GM23338 (cell line): ENCODE measurements around the gene ENPP5. TPM values are rescaled to one million over a fixed set of nuclear protein-coding genes. Genes with fewer than 3 reads are reported as not detected.

Experiments used
- ATAC-seq: fragments of 200-7000 bp; cut with Tn5 transposase; 3 replicates; pipeline ENCODE4 v1.9.1; 2020
- DNase-seq: peaks from one replicate; pipeline ENCODE4 v3.0.0-alpha.2; 2015; ENCODE audit warnings: low spot score
- H2AFZ ChIP-seq: fragments of 200-600 bp; sonication (generic); 2 replicates; pipeline ENCODE4 v1.8.0; 2016; ENCODE audit warnings: antibody characterized with exemption, mild to moderate bottlenecking, moderate library complexity
- H3F3A ChIP-seq: fragments of 200-600 bp; sonication (generic); replicated peaks from 2 replicates; pipeline ENCODE4 v1.8.0; 2017; ENCODE audit warnings: antibody characterized with exemption, mixed run types, low read depth
- H3K27ac ChIP-seq: fragments of 200-600 bp; sonication (generic); 2 replicates; pipeline ENCODE4 v1.6.1; 2016; ENCODE audit warnings: low read depth
- H3K27me3 ChIP-seq: fragments of 200-600 bp; sonication (generic); 2 replicates; pipeline ENCODE4 v1.8.0; 2016; ENCODE audit warnings: mild to moderate bottlenecking, mixed run types, moderate library complexity; ENCODE audit not compliant: insufficient read depth
- H3K36me3 ChIP-seq: fragments of 200-600 bp; sonication (generic); 2 replicates; pipeline ENCODE4 v1.8.0; 2016; ENCODE audit warnings: mild to moderate bottlenecking; ENCODE audit not compliant: insufficient read depth
- H3K4me1 ChIP-seq: fragments of 200-600 bp; sonication (generic); 2 replicates; pipeline ENCODE4 v1.8.0; 2016; ENCODE audit warnings: mild to moderate bottlenecking, moderate library complexity; ENCODE audit not compliant: insufficient read depth
- H3K4me2 ChIP-seq: fragments of 200-600 bp; sonication (generic); 2 replicates; pipeline ENCODE4 v1.7.1; 2017; ENCODE audit warnings: mixed run types
- H3K4me3 ChIP-seq: fragments of 200-600 bp; sonication (generic); 2 replicates; pipeline ENCODE4 v1.6.1; 2016; ENCODE audit warnings: mixed run types
- H3K79me2 ChIP-seq: fragments of 200-600 bp; sonication (generic); replicated peaks from 2 replicates; pipeline ENCODE4 v1.8.0; 2017; ENCODE audit warnings: mild to moderate bottlenecking; ENCODE audit not compliant: insufficient read depth
- H3K9me2 ChIP-seq: fragments of 200-600 bp; sonication (generic); 2 replicates; pipeline ENCODE4 v1.8.0; 2017; ENCODE audit not compliant: insufficient read depth
- H4K20me1 ChIP-seq: fragments of 200-600 bp; sonication (generic); replicated peaks from 2 replicates; pipeline ENCODE4 v1.8.0; 2017; ENCODE audit warnings: mild to moderate bottlenecking; ENCODE audit not compliant: insufficient read depth
- H3K27ac Mint-ChIP-seq: 2 replicates; pipeline ENCODE4 v1.8.0; 2020; ENCODE audit warnings: inconsistent platforms, mild to moderate bottlenecking, moderate library complexity, mixed read lengths
- H3K27me3 Mint-ChIP-seq: 3 replicates; pipeline ENCODE4 v1.8.0; 2022; ENCODE audit warnings: low read depth, mild to moderate bottlenecking, moderate library complexity, mixed read lengths, inconsistent platforms; ENCODE audit not compliant: insufficient read depth, poor library complexity
- H3K36me3 Mint-ChIP-seq: 3 replicates; pipeline ENCODE4 v1.8.0; 2021; ENCODE audit warnings: low read depth, mild to moderate bottlenecking, inconsistent platforms, moderate library complexity, mixed read lengths
- H3K4me1 Mint-ChIP-seq: 3 replicates; pipeline ENCODE4 v1.8.0; 2020; ENCODE audit warnings: mild to moderate bottlenecking, inconsistent platforms, mixed read lengths
- H3K4me3 Mint-ChIP-seq: 3 replicates; pipeline ENCODE4 v1.8.0; 2021; ENCODE audit warnings: moderate library complexity, mild to moderate bottlenecking, inconsistent platforms, mixed read lengths
- H3K9me3 Mint-ChIP-seq: 3 replicates; pipeline ENCODE4 v1.8.0; 2020; ENCODE audit warnings: moderate library complexity, mild to moderate bottlenecking, inconsistent platforms, mixed read lengths
- ETS1 ChIP-seq: IDR thresholded peaks from 2 replicates; pipeline ENCODE4 v1.6.1; 2016; ENCODE audit warnings: antibody characterized with exemption
- EZH2 ChIP-seq: fragments of 200-600 bp; sonication (generic); IDR thresholded peaks from one replicate; pipeline ENCODE4 v1.8.0; 2017; ENCODE audit warnings: antibody characterized with exemption, mild to moderate bottlenecking, low read depth; ENCODE audit not compliant: unreplicated experiment
- EZH2phosphoT487 ChIP-seq: fragments of 200-600 bp; sonication (generic); IDR thresholded peaks from one replicate; pipeline ENCODE4 v1.8.1; 2018; ENCODE audit warnings: antibody characterized with exemption; ENCODE audit not compliant: unreplicated experiment
- ZNF114 ChIP-seq: fragments of 250-450 bp; sonication (Bioruptor Pico); IDR thresholded peaks from 2 replicates; pipeline ENCODE4 v1.5.0; 2020; ENCODE audit warnings: mild to moderate bottlenecking, moderate library complexity
- ZNF331 ChIP-seq: fragments of 250-450 bp; sonication (Bioruptor Pico); IDR thresholded peaks from 2 replicates; pipeline ENCODE4 v1.5.0; 2020; ENCODE audit warnings: low read depth, mild to moderate bottlenecking, moderate library complexity
- polyA plus RNA-seq: library from polyadenylated mRNA; unstranded; fragments of >200 nt; fragmentation: Nextera tagmentation; extraction: Ambion mirVana; gene quantifications from 2 replicates; pipeline ENCODE4 v1.2.1, GENCODE V29; 2016
- total RNA-seq: library from RNA; depleted of rRNA; stranded (reverse); fragments of >200 nt; shearing (Covaris generic); gene quantifications from 2 replicates; pipeline ENCODE4 v1.2.3, GENCODE V29; 2014
- TF ChIP-seq, protein P1 (sequence below): fragments of 250-450 bp; sonication (Bioruptor Pico); IDR thresholded peaks from 2 replicates; pipeline ENCODE4 v1.5.0; 2020; ENCODE audit warnings: mild to moderate bottlenecking, moderate library complexity
- TF ChIP-seq, protein P2 (sequence below): IDR thresholded peaks from one replicate; pipeline ENCODE4 v1.6.1; 2018; ENCODE audit warnings: antibody characterized with exemption; ENCODE audit not compliant: unreplicated experiment

The ENPP5 gene
- total and polyA plus RNA-seq, 2 experiments from 2014 or later, result 8.5 to 13.0 TPM

DNA sequence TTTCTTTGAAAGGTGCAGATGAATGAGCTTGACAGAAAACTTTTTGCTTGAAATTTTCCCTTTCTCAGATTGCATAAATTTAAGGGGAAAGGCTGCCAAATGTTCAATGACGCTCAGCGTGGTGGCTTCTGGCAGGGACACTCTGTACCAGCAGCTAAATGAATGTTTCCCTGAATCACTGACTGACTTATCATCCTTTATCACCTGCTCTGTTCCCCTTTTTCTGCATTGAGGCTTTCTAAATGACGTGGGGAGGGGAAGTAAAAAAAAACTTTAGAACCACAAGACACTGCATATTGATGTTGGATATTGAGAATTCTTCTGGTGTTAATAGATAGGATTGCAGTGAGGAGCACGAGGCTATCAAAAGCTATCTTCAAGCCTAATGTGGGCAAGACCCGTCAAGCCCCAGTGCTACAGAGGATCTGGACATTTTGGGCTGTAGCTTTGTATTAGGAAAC lies 46.9 kb upstream of the ENPP5 start (continued):
- TF ChIP-seq, protein P1, sequence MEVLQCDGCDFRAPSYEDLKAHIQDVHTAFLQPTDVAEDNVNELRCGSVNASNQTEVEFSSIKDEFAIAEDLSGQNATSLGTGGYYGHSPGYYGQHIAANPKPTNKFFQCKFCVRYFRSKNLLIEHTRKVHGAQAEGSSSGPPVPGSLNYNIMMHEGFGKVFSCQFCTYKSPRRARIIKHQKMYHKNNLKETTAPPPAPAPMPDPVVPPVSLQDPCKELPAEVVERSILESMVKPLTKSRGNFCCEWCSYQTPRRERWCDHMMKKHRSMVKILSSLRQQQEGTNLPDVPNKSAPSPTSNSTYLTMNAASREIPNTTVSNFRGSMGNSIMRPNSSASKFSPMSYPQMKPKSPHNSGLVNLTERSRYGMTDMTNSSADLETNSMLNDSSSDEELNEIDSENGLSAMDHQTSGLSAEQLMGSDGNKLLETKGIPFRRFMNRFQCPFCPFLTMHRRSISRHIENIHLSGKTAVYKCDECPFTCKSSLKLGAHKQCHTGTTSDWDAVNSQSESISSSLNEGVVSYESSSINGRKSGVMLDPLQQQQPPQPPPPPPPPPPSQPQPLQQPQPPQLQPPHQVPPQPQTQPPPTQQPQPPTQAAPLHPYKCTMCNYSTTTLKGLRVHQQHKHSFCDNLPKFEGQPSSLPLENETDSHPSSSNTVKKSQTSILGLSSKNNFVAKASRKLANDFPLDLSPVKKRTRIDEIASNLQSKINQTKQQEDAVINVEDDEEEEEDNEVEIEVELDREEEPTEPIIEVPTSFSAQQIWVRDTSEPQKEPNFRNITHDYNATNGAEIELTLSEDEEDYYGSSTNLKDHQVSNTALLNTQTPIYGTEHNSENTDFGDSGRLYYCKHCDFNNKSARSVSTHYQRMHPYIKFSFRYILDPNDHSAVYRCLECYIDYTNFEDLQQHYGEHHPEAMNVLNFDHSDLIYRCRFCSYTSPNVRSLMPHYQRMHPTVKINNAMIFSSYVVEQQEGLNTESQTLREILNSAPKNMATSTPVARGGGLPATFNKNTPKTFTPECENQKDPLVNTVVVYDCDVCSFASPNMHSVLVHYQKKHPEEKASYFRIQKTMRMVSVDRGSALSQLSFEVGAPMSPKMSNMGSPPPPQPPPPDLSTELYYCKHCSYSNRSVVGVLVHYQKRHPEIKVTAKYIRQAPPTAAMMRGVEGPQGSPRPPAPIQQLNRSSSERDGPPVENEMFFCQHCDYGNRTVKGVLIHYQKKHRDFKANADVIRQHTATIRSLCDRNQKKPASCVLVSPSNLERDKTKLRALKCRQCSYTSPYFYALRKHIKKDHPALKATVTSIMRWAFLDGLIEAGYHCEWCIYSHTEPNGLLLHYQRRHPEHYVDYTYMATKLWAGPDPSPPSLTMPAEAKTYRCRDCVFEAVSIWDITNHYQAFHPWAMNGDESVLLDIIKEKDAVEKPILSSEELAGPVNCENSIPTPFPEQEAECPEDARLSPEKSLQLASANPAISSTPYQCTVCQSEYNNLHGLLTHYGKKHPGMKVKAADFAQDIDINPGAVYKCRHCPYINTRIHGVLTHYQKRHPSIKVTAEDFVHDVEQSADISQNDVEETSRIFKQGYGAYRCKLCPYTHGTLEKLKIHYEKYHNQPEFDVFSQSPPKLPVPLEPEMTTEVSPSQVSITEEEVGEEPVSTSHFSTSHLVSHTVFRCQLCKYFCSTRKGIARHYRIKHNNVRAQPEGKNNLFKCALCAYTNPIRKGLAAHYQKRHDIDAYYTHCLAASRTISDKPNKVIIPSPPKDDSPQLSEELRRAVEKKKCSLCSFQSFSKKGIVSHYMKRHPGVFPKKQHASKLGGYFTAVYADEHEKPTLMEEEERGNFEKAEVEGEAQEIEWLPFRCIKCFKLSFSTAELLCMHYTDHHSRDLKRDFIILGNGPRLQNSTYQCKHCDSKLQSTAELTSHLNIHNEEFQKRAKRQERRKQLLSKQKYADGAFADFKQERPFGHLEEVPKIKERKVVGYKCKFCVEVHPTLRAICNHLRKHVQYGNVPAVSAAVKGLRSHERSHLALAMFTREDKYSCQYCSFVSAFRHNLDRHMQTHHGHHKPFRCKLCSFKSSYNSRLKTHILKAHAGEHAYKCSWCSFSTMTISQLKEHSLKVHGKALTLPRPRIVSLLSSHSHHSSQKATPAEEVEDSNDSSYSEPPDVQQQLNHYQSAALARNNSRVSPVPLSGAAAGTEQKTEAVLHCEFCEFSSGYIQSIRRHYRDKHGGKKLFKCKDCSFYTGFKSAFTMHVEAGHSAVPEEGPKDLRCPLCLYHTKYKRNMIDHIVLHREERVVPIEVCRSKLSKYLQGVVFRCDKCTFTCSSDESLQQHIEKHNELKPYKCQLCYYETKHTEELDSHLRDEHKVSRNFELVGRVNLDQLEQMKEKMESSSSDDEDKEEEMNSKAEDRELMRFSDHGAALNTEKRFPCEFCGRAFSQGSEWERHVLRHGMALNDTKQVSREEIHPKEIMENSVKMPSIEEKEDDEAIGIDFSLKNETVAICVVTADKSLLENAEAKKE (CRISPR knock-in tag), result no peak
- no peak for TF ChIP-seq EZH2phosphoT487
- no peak for TF ChIP-seq ZNF114 (CRISPR knock-in tag)
- TF ChIP-seq, protein P2, sequence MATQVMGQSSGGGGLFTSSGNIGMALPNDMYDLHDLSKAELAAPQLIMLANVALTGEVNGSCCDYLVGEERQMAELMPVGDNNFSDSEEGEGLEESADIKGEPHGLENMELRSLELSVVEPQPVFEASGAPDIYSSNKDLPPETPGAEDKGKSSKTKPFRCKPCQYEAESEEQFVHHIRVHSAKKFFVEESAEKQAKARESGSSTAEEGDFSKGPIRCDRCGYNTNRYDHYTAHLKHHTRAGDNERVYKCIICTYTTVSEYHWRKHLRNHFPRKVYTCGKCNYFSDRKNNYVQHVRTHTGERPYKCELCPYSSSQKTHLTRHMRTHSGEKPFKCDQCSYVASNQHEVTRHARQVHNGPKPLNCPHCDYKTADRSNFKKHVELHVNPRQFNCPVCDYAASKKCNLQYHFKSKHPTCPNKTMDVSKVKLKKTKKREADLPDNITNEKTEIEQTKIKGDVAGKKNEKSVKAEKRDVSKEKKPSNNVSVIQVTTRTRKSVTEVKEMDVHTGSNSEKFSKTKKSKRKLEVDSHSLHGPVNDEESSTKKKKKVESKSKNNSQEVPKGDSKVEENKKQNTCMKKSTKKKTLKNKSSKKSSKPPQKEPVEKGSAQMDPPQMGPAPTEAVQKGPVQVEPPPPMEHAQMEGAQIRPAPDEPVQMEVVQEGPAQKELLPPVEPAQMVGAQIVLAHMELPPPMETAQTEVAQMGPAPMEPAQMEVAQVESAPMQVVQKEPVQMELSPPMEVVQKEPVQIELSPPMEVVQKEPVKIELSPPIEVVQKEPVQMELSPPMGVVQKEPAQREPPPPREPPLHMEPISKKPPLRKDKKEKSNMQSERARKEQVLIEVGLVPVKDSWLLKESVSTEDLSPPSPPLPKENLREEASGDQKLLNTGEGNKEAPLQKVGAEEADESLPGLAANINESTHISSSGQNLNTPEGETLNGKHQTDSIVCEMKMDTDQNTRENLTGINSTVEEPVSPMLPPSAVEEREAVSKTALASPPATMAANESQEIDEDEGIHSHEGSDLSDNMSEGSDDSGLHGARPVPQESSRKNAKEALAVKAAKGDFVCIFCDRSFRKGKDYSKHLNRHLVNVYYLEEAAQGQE, result no peak
- no peak for TF ChIP-seq ZNF331 (CRISPR knock-in tag)

DNA sequence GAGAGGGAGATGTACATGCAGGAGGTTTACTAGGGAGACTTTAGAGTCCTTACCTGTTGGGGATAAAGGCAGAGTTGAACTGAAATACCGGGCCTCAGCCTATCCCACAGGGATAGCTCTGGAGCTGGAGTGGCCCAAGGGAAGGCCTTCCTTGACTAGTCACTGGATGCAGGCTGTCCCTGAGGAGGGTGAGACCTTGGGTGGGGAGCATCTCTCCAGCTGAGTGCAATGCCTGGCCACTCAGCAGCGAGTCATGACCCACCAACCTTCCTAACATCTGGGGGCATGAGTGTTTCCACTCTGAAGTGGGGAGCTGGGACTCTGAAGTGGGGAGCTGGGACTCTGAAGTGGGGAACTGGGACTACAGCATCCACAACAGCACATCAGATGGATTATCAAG lies 46.1 kb upstream of the ENPP5 start:
- Histone ChIP-seq H3F3A (no peaks in the 10 kb centered on the region), H3K79me2 (no peaks in the 10 kb centered on the region), H3K27ac (no peak overlapping the region), H3K9me2 (no peaks in the 10 kb centered on the region), H4K20me1 (no peaks in the 10 kb centered on the region; the same call in 1 of the 2 replicates), H2AFZ (no peak overlapping the region), H3K4me3 (no peak overlapping the region), H3K27me3 (no peaks in the 10 kb centered on the region), H3K4me1 (no peaks in the 10 kb centered on the region; the same call in 1 of the 2 replicates), H3K36me3 (no peaks in the 10 kb centered on the region), H3K4me2 (no peak overlapping the region)
- H3K36me3 Mint-ChIP-seq, result no peaks in the 10 kb centered on the region
- peaks cover 13% of the 10 kb centered on the region for H3K4me1 Mint-ChIP-seq
- DNase-seq (no peak), ATAC-seq (no peak)
- TF ChIP-seq EZH2 (no peak), ETS1 (no peak)
- no peak overlapping the region for H3K27ac Mint-ChIP-seq
- peaks cover 6% of the 10 kb centered on the region for H3K27me3 Mint-ChIP-seq
- no peak overlapping the region for H3K4me3 Mint-ChIP-seq
- no peaks in the 10 kb centered on the region for H3K9me3 Mint-ChIP-seq
